ENCODE data around the gene GLIS1. TPM values are rescaled to one million over a fixed set of nuclear protein-coding genes. Genes with fewer than 3 reads are reported as not detected.
"Not testable (repeated sequence)": the region's sequence is repeated elsewhere in the genome, so short reads cannot be mapped to it uniquely, and the experiment has no call there.

Gene GLIS1
- total RNA-seq, 1 experiment from 2014 or later: 1.4 TPM

DNA sequence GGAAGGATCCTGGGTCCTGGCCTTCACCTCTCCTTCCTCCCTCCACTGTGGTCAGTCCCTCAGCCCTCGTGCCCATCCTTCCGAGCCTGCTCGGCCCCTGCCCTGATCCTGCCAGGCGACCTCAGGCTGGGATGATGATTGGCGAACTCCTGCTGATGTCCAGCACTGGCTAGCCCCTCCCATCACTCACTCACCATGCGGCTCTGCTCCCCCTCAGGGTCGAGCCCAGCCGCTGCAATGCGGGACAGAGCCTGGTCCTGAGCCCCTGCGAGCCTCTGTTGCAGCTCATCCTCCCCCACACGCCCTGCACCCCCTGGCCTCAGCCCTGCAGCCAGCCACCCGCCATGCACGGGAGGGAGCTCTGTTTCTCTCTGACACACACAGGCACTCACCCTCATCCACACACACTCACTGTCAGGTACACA lies 179.6 kb downstream of the GLIS1 start:
- no peaks in the 10 kb centered on the region for H3K27me3 ChIP-seq
- H3K9me3 ChIP-seq: no peaks in the 10 kb centered on the region
- H3K36me3 ChIP-seq: no peaks in the 10 kb centered on the region
- no peak for DNase-seq
- no peak overlapping the region for H3K4me3 ChIP-seq

DNA sequence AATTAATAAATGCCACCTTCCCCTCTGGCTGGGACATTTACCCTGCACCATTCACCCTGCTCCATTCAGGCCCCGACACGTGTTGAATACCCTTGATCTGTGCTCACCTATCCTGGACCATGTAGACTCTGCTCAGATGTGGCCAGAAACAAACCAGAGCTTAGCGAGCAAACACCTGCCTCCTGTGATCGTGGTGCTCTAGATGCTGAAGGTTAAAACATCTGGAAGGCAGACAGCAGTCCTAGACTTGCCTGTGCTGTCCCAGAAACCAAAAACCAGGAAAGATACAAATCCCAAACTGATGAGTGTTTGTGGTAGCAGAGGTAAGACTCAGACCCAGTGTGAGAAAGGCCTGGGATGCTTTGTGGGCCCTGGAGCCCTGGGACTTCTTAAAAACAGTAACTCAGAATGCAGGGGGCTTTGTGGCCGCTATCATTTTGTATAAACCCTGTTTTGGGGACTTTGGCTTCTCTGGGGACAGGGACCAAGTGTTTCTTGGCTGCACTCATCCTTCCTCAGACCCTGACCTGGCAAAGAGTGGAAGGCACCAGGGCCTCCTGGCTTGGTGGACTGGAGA lies 180.1 kb downstream of the GLIS1 start:
- no peak for DNase-seq
- Histone ChIP-seq H3K9me3 (no peaks in the 10 kb centered on the region), H3K27me3 (no peaks in the 10 kb centered on the region), H3K36me3 (no peaks in the 10 kb centered on the region), H3K4me3 (no peak overlapping the region)

DNA sequence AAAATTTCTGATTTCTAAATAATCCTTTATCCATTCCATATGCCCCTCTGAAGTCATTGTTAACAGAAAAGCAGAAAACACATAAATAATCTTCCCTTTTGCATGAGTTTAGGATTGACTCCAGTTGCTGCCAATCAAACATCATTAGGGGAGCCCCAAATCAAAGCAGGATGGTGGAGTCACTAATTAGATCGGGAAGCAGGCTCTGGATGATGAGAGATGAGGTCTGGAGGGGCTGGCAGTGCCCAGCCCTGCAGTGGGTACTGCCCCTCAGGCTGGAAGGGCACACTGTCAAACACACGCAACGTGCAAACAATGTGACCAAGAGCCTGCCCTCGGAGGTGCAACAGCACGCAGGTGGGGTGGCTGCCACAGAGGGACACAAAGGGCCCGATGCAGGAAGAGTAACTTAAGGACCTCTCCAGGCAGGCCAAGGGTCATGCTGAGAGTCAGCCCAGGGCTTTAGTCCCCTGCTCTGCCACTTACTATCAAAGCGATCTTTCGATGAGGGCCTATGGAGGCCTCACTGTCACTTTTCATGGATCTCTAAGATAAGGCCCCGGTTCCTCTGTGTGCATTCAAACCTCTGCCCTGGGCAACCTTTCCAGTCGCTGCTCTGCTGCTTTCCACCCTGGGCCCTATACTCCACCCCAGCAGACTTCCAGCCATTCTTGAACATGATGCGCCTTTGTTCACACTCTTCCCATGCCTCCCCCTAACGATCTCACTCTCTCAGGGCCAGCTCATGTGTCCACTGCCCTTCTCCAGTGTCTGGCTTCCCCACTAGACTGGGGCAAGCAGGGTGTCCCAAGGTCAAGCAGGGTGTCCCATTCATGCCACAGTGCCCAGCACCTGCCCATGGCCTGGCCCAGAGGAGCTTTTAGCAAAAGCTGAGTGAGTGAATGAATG lies 180.9 kb downstream of the GLIS1 start:
- no peaks in the 10 kb centered on the region for H3K36me3 ChIP-seq
- H3K4me3 ChIP-seq: no peak overlapping the region
- no peaks in the 10 kb centered on the region for H3K27me3 ChIP-seq
- no peaks in the 10 kb centered on the region for H3K9me3 ChIP-seq
- no peak for DNase-seq

DNA sequence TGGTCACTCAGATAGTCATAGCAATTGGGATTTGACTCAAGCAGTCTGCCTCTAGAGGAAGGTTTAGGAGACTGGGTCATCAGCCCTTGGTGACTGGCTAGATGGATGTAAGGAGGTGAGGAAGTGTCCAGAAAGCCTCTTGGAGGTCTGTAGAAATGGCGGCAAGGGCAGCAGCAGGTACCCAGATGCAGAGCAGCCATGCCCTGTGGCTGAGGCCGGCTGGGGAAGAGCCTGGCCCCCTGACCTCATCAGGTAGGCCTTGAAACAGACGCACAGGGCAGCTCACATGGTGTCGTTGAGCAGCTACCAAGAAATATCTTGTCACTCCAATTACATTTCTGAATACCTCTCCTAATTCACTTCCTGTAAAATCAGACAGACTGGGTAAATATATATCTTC lies 181.6 kb downstream of the GLIS1 start:
- no peak for DNase-seq
- Histone ChIP-seq H3K36me3 (no peaks in the 10 kb centered on the region), H3K27me3 (no peaks in the 10 kb centered on the region), H3K4me3 (no peak overlapping the region), H3K9me3 (no peaks in the 10 kb centered on the region)

DNA sequence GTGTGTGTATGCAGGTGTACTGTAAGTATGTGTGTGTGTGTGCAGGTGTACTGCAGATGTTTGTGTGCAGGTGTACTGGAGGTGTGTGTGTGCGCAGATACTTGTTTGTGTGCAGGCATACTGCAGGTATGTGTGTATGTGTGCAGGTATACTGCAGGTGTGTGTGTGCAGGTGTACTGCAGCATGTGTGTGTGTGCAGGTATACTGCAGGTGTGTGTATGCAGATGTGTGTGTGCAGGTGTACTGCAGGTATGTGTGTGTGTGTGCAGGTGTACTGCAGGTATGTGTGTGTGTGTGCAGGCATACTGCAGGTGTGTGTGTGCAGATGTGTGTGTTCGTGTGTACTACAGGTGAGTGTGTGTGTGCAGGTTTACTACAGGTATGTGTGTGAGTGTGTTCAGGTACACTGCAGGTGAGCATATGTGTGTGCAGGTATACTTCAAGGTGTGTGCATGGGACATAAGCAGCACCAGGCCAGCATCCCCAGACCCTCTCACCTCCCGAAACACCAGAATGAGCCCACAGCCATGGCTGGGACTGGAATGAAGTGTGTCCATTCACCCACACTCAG lies 182.2 kb downstream of the GLIS1 start:
- Histone ChIP-seq H3K36me3 (no peaks in the 10 kb centered on the region), H3K27me3 (no peaks in the 10 kb centered on the region), H3K9me3 (no peaks in the 10 kb centered on the region), H3K4me3 (no peak overlapping the region)
- no peak for DNase-seq

DNA sequence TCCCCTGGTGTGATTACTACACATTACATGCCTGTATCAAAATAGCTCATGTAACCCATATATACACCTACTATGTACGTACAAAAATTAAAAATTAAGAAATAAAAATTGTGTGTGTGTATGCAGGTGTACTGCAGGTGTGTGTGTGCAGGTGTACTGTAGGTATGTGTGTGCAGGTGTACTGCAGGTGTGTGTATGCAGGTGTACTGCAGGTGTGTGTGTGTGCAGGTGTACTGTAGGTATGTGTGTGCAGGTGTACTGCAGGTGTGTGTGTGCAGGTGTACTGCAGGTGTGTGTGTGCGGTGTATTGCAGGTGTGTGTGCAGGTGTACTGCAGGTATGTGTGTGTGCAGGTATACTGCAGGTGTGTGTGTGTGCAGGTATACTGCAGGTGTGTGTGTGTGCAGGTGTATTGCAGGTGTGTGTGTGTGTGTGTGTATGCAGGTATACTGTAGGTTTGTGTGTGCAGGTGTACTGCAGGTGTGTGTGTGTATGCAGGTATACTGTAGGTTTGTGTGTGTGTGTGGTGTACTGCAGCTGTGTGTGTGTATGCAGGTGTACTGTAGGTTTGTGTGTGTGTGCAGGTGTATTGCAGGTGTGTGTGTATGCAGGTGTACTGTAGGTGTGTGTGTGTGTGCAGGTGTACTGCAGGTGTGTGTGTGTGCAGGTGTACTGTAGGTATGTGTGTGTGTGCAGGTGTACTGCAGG lies 183.2 kb downstream of the GLIS1 start:
- not testable (repeated sequence) for DNase-seq, H3K9me3 ChIP-seq, H3K36me3 ChIP-seq, H3K4me3 ChIP-seq, H3K27me3 ChIP-seq

DNA sequence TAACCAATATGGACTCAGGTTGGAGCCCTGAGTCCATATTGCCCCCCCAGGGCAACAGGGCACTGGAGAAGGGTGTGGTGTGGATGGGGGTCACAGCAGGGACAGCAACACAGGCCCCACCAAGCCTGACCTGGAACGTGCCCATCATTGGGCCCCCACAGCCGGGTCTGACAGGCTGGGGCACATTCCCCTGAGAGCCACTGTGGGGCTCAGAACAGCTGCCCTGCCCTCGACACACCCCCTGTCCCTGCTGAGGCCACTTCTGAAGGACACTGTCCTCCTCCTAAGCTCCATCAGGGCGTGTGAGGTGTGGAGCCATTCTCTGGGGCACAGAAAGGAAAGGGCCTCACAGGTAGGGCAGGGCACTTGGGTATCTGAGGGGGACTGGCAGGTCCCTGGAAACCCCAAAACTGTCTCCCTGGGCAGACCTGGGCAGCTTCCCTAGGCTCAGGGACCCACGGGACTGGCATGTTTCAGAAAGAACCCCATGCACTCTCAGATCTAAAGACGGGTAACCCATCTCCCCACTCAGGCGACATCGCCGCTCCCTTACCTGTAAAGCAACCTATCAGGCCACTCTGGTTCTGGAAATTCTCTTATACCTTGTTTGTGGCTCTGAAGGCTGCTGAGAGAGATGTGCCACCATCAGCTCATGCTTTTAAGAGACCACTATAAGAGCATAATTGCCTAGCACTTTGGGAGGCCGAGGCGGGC lies 184.2 kb downstream of the GLIS1 start:
- no peak for DNase-seq
- H3K27me3 ChIP-seq: no peaks in the 10 kb centered on the region
- H3K9me3 ChIP-seq: no peaks in the 10 kb centered on the region
- H3K4me3 ChIP-seq: no peak overlapping the region
- H3K36me3 ChIP-seq: no peaks in the 10 kb centered on the region

DNA sequence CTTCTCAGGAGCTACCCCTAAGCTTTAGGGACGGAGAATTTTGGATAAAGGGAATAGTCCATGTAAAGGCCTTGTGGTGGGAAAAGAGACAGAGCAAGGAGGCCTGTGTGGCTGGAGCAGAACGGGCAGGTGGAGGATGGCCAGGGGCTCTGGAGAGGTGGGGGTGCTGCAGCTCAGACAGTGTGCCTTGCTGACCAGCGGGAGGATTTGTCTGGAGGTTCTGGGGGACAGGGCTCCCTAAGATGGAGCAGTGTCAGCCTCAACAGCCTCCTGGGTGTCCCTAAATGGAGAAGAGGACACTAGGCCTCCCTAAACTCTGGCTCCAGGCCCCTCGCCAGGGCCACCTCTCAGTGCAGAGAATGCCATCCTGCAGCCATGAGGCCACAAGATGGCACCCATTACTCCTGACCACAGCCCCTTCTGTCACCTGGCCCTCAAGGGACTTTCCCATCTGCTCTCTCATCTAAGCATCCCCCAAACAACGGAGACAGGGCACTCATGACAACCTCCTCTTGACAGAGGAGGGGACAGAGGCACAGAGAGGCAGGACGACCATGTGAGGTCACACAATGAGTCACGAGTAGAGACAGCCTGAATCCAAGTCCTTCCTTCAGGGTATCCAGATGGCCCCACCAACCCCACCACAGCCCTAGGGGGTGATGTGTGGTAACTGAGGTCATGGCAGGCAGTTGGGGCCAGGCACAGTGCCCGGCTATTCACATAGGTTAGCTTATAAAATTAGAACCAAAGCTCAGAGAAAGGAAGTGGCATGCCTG lies 185.0 kb downstream of the GLIS1 start:
- no peaks in the 10 kb centered on the region for H3K9me3 ChIP-seq
- H3K27me3 ChIP-seq: no peaks in the 10 kb centered on the region
- H3K4me3 ChIP-seq: no peak overlapping the region
- DNase-seq: peak; percentile 24
- no peaks in the 10 kb centered on the region for H3K36me3 ChIP-seq

DNA sequence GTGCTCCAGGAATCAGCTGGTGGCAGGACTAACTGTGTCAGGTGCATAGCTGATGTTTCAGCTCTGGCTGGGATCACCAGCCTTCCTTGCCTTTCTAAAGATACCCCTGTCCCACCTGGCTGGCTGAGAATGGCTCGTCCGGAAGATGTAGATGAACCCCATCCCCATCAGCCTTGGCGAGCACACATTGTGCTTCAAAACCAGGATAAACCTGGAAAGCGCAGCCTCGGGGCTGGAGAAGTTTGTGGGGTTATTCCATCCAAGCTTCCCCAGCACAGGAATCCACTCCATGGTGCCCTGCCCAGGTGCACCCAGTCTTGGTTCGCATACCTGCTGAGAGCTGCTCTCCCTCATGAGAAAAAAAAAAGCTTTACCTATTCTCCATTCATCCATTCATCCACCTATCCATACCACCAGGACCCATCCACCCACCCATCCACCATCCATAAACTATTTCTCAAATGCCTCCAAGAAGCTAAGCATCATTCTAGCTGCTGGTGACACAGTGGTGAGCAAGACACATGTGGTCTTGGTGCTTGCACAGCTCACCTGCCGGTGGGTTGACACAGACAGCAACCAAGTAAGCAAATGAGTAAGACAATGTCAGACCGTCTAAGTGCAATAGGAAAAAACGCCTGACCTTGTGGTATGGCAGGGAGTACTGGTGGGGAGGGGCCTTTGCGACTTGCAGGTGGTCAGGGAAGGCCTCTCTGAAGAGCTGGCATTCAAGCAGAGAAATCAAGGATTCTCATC lies 185.8 kb downstream of the GLIS1 start:
- Histone ChIP-seq H3K27me3 (no peaks in the 10 kb centered on the region), H3K4me3 (no peak overlapping the region), H3K36me3 (no peaks in the 10 kb centered on the region), H3K9me3 (no peaks in the 10 kb centered on the region)
- DNase-seq: no peak

DNA sequence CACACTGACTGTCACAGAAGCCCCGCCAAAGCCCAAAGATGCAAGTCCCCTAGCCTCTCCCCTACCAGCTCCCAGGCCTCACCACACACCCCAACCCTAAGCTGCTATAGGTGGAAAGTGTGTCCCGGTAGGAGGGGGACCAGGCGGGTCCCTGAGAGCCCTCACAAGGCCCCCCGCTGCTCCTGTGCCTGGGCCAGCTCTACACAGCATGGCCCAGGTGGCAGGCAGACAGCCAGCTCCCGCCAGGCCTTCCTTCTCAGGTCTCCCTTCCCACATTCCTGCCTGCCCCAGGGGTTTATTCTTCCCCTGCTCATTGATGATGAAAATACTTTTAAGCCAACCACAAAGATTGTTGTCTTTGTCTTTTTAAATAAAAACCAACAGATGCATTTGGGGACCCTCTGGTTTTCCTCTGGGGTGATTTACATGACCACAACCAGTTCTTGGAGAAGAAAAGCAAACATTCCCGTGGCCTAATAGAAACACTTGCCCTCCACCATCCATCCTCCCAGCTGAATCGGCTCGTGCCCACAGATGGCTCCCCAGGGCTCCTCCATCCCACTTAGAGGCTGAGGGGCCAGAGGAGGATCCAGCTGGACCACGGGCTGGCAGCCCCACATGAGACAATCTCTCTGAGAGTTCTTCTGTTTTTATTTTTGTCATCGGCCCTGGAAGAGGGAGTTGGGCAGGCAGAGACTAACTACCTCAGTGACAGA lies 186.7 kb downstream of the GLIS1 start:
- no peaks in the 10 kb centered on the region for H3K9me3 ChIP-seq
- DNase-seq: no peak
- H3K36me3 ChIP-seq: no peaks in the 10 kb centered on the region
- no peak overlapping the region for H3K4me3 ChIP-seq
- no peaks in the 10 kb centered on the region for H3K27me3 ChIP-seq

DNA sequence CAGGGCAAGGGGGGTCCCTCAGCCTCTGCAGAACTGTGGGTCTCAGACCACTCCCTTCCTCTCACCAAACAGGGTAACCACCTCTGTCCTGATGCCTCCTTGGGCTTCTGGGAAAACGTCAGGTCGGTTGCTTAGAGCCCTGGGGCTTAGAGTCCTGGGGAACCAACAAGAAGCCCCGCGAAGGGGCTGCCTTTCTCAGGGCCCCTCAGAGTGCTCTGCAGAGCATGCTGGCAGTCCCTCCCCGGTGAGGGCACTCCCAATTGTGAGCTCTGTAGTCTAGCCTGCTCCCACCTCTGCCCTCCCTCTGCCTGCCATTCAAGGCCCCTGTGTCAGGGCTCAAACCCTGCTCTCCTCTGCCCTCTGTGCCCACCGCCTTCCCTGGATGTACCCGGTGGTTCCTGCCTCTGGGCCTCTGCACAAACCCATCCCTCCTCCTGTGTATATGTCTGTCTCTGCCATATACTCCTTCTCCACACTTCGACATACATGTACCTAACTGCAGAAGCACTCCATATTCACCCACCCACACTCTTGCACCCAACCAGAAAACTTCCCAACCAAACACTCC lies 187.5 kb downstream of the GLIS1 start:
- no peak for DNase-seq
- Histone ChIP-seq H3K27me3 (no peaks in the 10 kb centered on the region), H3K4me3 (no peak overlapping the region)

DNA sequence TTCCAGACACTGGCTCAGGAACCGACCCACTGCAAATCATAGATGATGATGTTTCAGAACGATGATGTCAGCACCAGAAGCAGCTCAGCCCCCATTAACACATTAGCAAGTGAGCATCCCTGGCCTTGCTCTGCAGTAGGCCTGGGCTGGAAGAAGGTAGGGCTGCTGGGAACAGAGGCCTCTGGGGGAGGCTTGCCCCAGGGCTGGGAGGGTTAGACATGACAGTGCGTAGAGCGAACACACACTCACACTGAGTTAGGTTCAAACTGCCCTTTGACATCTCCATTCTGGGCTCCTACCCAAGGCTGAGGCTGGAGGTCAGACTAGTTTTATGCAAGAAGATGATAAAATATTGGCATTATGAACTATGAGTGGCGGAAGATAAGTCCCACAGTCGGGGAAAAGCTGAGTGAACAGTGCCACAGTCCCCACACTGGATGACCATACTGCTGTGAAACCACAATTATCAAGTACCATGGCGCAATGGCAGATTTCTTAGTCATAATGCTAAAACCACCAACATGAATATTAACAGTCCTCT lies 188.7 kb downstream of the GLIS1 start:
- H3K36me3 ChIP-seq: no peaks in the 10 kb centered on the region
- no peaks in the 10 kb centered on the region for H3K27me3 ChIP-seq
- no peak for DNase-seq
- H3K9me3 ChIP-seq: no peaks in the 10 kb centered on the region
- no peak overlapping the region for H3K4me3 ChIP-seq

More for the DNA sequence above, 187.5 kb downstream of the GLIS1 start:
- Histone ChIP-seq H3K9me3 (no peaks in the 10 kb centered on the region), H3K36me3 (no peaks in the 10 kb centered on the region)

DNA sequence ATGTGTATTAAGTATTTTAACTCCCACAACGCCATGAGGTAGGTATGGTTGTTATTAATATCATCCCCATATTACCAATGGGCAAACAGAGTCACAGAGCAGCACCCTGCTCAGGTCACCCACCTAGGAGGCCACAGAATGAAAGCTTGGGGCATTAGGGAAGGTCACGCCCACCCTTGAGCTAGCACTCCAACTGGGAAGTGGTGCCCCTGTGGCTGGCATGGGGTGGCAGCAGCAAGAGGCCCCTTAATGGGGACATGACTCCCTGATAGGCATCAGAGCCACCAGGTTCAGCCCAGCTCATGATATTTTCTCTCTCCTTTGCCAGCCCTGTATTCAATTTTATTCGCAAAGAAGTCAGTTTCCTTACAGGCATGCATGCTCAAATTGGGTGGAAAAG lies 189.2 kb downstream of the GLIS1 start:
- Histone ChIP-seq H3K27me3 (no peaks in the 10 kb centered on the region), H3K36me3 (no peaks in the 10 kb centered on the region), H3K9me3 (no peaks in the 10 kb centered on the region), H3K4me3 (no peak overlapping the region)
- no peak for DNase-seq

DNA sequence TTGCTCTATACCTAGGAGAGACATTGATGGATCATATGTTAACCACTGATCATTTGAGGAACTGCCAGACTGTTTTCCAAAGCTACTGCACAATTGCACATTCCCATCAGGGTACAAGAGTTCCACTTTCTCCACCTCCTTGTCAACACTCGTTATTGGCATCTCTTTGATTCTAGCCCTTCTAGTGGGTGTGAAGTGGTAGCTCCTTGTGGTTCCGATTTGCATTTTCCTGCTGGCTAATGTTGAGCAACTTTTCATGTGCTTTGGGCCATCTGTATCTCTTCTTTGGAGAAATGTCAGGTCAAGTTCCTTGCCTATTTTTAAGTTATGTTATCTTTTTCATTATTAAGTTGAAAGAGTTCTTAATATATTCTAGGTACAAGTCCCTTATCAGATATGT lies 189.7 kb downstream of the GLIS1 start:
- Histone ChIP-seq H3K27me3 (no peaks in the 10 kb centered on the region), H3K9me3 (no peaks in the 10 kb centered on the region), H3K36me3 (no peaks in the 10 kb centered on the region), H3K4me3 (no peak overlapping the region)
- no peak for DNase-seq
